Stimulated activated CD8-positive, alpha-beta memory T cell treated with anti-CD3 and anti-CD28 coated beads, Interleukin-4, amount 100 ng/mL, for 48 hours (primary cell): Measurements from ENCODE around the gene THRB.
"Not testable (repeated sequence)": the region's sequence is repeated elsewhere in the genome, so short reads cannot be mapped to it uniquely, and the experiment has no call there.

Experiments
- DNase-seq: peaks from one replicate; pipeline ENCODE4 v3.0.0-alpha.2; 2020

Gene THRB

GRCh38 chr3:24133436-24133835, 361.2 kb downstream of the THRB start:
- DNase-seq, result no peak

GRCh38 chr3:24129549-24129948, 365.1 kb downstream of the THRB start:
- no peak for DNase-seq

GRCh38 chr3:24128199-24129005, 366.2 kb downstream of the THRB start:
- no peak for DNase-seq

DNA sequence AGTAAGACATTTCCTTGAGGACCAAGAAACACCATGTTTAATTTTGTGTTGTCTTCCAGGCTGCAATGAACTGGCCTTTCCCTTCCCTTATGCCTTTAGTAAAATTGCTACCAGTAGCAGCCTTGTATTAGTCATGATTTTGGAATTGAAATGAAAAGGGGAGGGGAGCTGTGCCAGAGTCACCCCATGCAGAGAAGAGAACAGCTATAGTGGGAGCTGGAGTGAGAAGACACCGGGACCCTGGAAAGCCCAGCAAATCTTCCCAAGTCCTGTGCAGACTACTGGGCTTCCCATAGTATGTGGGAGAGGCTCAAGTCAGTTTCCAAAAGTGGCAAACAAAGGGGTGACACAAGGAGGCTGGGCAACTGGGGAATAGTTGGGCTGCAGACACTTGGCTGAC, 371.1 kb downstream of the THRB start:
- DNase-seq, result no peak

DNA sequence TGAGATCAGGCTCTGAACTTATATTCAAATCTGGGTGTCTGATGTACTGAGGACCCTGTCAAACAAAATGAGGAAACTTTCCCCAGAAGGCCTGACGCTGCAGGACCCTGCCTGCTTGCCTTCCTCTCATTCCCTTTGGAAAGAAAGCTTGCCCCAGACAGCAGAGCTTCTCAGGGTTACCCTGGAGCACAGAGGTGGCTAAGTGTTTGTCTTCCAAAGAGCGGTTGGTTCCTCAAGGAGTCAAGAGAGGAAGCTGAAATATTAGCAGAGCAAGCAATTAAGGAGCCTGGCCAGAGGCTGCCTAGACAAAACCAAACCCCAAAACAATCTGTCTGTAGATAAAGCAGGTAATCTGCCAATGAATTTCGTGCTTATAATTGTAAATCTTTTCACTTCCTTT, 374.2 kb downstream of the THRB start:
- no peak for DNase-seq

DNA sequence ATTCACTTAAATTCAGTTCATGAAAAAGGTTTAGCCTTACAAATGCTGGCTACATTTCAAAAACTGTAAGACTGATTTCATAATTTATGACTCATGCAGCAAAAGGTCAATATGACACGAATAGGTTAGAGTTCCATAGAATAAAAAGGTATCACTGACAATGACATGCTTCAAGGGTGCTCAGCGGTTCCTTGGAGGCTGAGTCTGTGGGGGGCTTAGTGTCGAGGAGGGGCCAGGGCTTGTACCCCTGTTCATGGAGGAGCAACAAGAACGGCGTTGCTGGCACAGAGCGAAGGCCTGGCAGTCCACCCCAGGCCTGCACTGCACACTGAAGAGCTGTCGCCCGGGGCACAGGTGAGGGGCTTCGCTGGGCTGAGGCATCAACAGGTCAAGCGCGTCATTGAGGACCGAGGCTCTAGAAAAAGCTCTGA, 375.3 kb downstream of the THRB start:
- DNase-seq, result no peak

DNA sequence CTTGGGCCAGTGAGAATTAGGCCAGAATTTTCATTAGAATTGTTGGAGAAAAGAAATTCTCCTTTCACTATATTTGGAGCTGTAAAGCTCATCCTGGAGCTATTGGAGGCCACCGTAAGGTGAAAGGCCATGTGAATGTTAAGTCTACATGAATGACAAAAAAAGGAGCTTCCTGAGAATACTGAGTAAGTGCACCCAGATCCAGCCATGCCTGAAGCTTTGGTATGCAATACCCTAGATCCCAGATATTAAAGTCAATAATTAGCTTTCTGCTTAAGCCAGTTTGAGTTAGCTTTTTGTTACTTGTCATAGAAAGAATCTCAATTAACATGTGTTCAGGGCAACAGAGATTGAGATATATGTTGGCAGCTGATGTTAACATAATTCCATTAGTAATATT, 377.1 kb downstream of the THRB start:
- DNase-seq, result no peak

- no peak for DNase-seq
Observed at GRCh38 chr3:24111711-24112110, 382.9 kb downstream of the THRB start.

DNA sequence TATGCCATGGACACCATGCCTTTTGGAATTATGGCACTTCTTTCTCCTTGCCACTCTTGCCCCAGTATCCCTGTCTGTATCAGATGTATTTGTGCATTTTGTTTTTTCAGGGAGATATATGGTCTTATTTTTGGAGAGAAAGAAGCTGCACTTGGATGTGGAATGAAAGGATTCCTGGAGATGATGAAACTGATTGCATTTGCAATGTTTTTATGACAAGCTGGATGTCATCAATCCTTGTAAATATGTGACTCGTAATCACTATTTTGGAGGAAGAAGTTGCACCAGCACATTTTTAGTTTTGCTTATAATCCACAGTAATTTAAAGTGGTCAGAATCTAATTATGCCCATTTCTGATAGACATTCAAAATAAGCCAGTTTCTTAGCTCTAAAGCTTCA, 384.6 kb downstream of the THRB start:
- DNase-seq, result no peak

DNA sequence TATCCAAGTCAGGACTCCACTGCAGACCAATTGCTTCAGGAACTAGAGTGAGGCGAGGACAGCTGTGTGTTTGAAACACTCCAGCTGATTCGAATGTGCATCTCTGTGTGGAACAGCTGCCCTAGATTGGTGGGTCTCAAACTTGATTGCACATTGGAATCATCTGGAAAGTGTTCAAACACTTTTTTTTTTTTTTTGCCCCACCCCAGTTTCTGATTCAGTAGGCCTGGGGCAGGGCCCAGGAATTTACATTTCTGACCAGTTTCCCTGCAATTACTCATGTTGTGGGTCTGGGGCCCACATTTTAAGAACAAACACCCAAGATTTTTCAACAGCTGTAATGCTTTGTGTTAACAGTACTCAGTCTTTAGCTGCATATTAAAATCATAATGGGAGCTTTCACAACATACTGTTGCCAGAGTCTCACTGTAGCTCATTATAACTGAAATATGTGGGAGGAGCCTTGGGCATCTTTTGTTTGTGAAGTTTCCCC, 392.9 kb downstream of the THRB start:
- no peak for DNase-seq

- no peak for DNase-seq
Observed at GRCh38 chr3:24100696-24101402, 393.8 kb downstream of the THRB start.

GRCh38 chr3:24096695-24097290, 397.9 kb downstream of the THRB start:
- no peak for DNase-seq

GRCh38 chr3:24096271-24096670, 398.4 kb downstream of the THRB start:
- DNase-seq, result no peak

- not testable (repeated sequence) for DNase-seq
Observed at GRCh38 chr3:24094818-24095217, 399.8 kb downstream of the THRB start.

DNA sequence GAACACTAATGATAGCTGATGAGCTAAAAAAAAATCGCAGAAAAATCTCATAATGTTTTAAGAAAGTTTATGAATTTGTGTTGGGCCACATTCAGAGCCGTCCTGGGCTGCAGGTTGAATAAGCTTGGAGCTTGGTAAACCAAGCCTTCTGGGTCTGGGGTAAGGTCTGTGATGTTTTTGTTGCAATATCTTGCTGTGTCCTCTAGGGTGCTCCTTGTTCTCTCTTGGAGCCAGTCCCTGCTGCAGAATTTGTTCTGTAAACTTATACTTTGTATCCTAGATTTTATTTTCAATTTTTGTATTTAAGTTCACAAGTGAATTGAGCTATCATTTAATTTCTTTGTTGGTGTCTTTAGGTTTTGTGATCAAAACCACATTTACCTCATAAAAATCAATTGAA, 405.9 kb downstream of the THRB start:
- no peak for DNase-seq

GRCh38 chr3:24087469-24087868, 407.2 kb downstream of the THRB start:
- DNase-seq, result no peak

DNA sequence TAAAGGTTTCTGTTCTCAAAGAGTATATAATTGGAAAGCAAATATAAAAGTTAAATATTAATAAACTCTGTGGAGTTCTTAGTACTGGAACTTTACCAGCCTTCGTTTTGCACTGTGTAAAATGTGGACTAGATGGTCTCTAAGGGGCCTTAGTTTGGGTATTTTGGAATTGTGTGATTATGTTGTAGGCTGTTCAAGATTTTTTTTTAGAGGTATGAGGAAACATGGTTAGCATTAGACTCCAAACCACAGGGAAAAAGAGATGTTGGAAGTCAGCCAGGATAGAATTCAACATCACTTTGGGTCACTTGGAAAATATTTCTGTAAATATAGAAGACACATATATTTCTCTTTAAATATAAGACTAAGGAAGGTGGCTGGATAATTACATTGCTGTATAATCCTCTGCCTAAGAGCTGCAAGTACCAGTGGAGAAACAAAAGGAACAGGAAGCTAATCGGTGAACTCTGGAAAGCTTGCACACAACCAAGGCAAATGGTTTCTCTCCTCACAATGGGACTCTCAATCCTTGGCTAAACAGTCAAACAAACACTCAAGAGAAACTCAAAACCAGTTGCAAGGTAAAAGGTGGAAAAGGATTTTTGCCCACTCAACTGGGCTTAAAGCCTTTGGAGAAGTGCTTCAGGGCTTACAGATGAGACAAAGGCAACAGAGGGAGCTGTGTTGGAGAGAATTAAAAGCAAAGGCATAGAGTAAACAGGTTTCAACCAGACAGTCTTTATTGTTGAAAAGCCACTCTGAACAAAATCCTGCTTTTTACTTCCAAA, 407.8 kb downstream of the THRB start:
- DNase-seq, result no peak

- no peak for DNase-seq
Observed at GRCh38 chr3:24086206-24086605, 408.4 kb downstream of the THRB start.

DNA sequence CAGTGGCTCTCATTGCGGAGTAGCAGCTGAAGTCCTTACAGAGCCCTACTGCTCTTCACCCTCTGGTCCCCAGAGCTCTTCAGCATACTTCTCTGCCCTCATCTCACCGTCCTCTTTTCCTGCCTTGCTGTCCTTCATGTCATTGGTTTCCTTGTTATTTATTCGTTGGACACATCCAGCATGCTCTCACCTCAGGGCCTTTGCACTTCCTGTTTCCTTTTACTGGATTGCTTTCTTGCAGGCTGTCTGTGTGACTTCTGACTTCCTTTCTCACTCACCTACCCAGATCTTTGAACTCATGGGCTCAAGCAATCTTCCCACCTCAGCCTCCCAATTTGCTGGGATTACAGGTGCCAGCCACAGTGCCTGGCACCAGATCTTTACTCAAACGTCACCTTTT, 422.5 kb downstream of the THRB start:
- DNase-seq, result no peak

GRCh38 chr3:24069045-24069444, 425.6 kb downstream of the THRB start:
- DNase-seq, result no peak

- no peak for DNase-seq
Observed at GRCh38 chr3:24067483-24067882, 427.2 kb downstream of the THRB start.
